Liver (tissue), 3 donors: ENCODE data around the gene FIBP.

Source experiments
- CTCF ChIP-seq: fragments of 150-350 bp; IDR thresholded peaks from 2 replicates; pipeline ENCODE4 v1.5.1; 2017; ENCODE audit warnings: improper control_type of control experiment, low read depth, low read length; ENCODE audit not compliant: missing input control
- GABPA ChIP-seq, 2 donors: IDR thresholded peaks in 1 of 2; conservative IDR thresholded peaks in 1 of 2; 2 replicates each; pipeline ENCODE4 v1.6.1; 2016; ENCODE audit warnings: antibody characterized with exemption in 2 of 2, mild to moderate bottlenecking in 1 of 2, moderate library complexity in 1 of 2
- HNF4A ChIP-seq, 2 donors: conservative IDR thresholded peaks; 2 replicates each; pipeline ENCODE4 v1.6.1; 2016; ENCODE audit warnings: antibody characterized with exemption in 2 of 2, mild to moderate bottlenecking in 2 of 2
- MAX ChIP-seq: IDR thresholded peaks from 2 replicates; pipeline ENCODE4 v1.6.1; 2016; ENCODE audit warnings: antibody characterized with exemption
- REST ChIP-seq: IDR thresholded peaks from 2 replicates; pipeline ENCODE4 v1.6.1; 2016; ENCODE audit warnings: antibody characterized with exemption, mild to moderate bottlenecking
- TF ChIP-seq, protein P1 (sequence below): IDR thresholded peaks from 2 replicates; pipeline ENCODE4 v1.6.1; 2016; ENCODE audit warnings: antibody characterized with exemption
- donor health status: healthy.
- donor health status: healthy.

GRCh38 chr11:65932558-65932919, 44.3 kb upstream of the FIBP start:
- no peak for TF ChIP-seq CTCF
- TF ChIP-seq MAX: no peak
- TF ChIP-seq REST: no peak
- TF ChIP-seq, protein P1, sequence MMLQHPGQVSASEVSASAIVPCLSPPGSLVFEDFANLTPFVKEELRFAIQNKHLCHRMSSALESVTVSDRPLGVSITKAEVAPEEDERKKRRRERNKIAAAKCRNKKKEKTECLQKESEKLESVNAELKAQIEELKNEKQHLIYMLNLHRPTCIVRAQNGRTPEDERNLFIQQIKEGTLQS: no peak
- no peak for TF ChIP-seq HNF4A (conservative IDR thresholded peaks at IDR 0.05)
- no peak for TF ChIP-seq GABPA (IDR thresholded peaks at IDR 0.05 in 1 of 2, conservative IDR thresholded peaks at IDR 0.05 in 1 of 2)
